Caco-2 (cell line): Measurements from ENCODE around the gene PKD1L1. TPM values are rescaled to one million over a fixed set of nuclear protein-coding genes. Genes with fewer than 3 reads are reported as not detected.

ENCODE experiments used
- BruUV-seq: library from RNA; stranded (reverse); fragments of 400-500 nt; replicated peaks from 2 replicates; lab custom pipeline; 2021; lab: Mats Ljungman, UMichigan
- CTCF ChIA-PET: fragments of 300-600 bp; sonication (Branson Sonifier 250); formaldehyde crosslinking; loops from one replicate; lab custom pipeline; 2022; ENCODE audit warnings: antibody characterized with exemption; lab: Charles Lee
- POLR2A ChIA-PET: fragments of 300-600 bp; sonication (Branson Sonifier 250); formaldehyde crosslinking; loops from one replicate; lab custom pipeline; 2022; ENCODE audit warnings: antibody characterized with exemption; lab: Charles Lee
- DNase-seq, 2 experiments: peaks; one replicate each; pipeline versions ENCODE4 v3.0.0 to v3.0.0-alpha.2; 2020 to 2022
- H3K27me3 ChIP-seq: replicated peaks from 2 replicates; pipeline ENCODE4 v1.6.0; 2011; ENCODE audit warnings: low read length; ENCODE audit not compliant: control insufficient read depth, insufficient read depth
- H3K36me3 ChIP-seq: 2 replicates; pipeline ENCODE4 v1.5.1; 2011; ENCODE audit warnings: low read length; ENCODE audit not compliant: control insufficient read depth, insufficient read depth
- H3K4me1 ChIP-seq: fragments of 250-450 bp; sonication (Bioruptor Pico); 2 replicates; pipeline ENCODE4 v1.5.1; 2020; ENCODE audit warnings: mild to moderate bottlenecking
- H3K4me3 ChIP-seq: 2 replicates; pipeline ENCODE4 v1.5.1; 2011; ENCODE audit warnings: low read depth, mild to moderate bottlenecking, control low read depth, low read length
- H3K9me3 ChIP-seq: fragments of 250-450 bp; sonication (Bioruptor Pico); 2 replicates; pipeline ENCODE4 v1.5.1; 2020; ENCODE audit warnings: mild to moderate bottlenecking, moderate library complexity
- H3K27ac Mint-ChIP-seq: one replicate; pipeline ENCODE4 v1.8.0; 2022; ENCODE audit warnings: mixed read lengths; ENCODE audit not compliant: unreplicated experiment
- H3K27me3 Mint-ChIP-seq: one replicate; pipeline ENCODE4 v1.8.0; 2022; ENCODE audit warnings: mixed read lengths; ENCODE audit not compliant: insufficient read depth, unreplicated experiment
- H3K36me3 Mint-ChIP-seq: one replicate; pipeline ENCODE4 v1.8.0; 2022; ENCODE audit warnings: mild to moderate bottlenecking, mixed read lengths; ENCODE audit not compliant: insufficient read depth, unreplicated experiment
- H3K4me1 Mint-ChIP-seq: one replicate; pipeline ENCODE4 v1.8.0; 2022; ENCODE audit warnings: low read depth, mixed read lengths; ENCODE audit not compliant: unreplicated experiment
- H3K4me3 Mint-ChIP-seq: one replicate; pipeline ENCODE4 v1.8.0; 2022; ENCODE audit warnings: mild to moderate bottlenecking, moderate library complexity, mixed read lengths; ENCODE audit not compliant: unreplicated experiment
- H3K9me3 Mint-ChIP-seq: one replicate; pipeline ENCODE4 v1.8.0; 2022; ENCODE audit warnings: mixed read lengths; ENCODE audit not compliant: unreplicated experiment
- intact Hi-C: fragments of 100-400 bp; cut with micrococcal nuclease; formaldehyde crosslinking; loops from one replicate; pipeline ENCODE4 v1.10.0; 2022; ENCODE audit not compliant: unreplicated experiment
- total RNA-seq: library from RNA; stranded (reverse); gene quantifications from 2 replicates; pipeline ENCODE4 v1.2.3, GENCODE V29; 2022
- TF ChIP-seq, protein P1 (sequence below), 2 experiments: fragments of 200-600 bp in 1 of 2; IDR thresholded peaks; 1 replicate in 1 of 2; 2 replicates in 1 of 2; pipeline versions ENCODE4 v1.5.1 to v1.8.0; 2011 to 2022; ENCODE audit warnings: antibody characterized with exemption in 1 of 2, control low read depth in 1 of 2, inconsistent platforms in 1 of 2, low read depth in 1 of 2, low read length in 1 of 2, mild to moderate bottlenecking in 1 of 2, moderate library complexity in 1 of 2; ENCODE audit not compliant: insufficient read depth in 1 of 2, severe bottlenecking in 1 of 2, unreplicated experiment in 1 of 2

PKD1L1 gene
- total RNA-seq, 1 experiment from 2014 or later = 0.25 TPM

DNA sequence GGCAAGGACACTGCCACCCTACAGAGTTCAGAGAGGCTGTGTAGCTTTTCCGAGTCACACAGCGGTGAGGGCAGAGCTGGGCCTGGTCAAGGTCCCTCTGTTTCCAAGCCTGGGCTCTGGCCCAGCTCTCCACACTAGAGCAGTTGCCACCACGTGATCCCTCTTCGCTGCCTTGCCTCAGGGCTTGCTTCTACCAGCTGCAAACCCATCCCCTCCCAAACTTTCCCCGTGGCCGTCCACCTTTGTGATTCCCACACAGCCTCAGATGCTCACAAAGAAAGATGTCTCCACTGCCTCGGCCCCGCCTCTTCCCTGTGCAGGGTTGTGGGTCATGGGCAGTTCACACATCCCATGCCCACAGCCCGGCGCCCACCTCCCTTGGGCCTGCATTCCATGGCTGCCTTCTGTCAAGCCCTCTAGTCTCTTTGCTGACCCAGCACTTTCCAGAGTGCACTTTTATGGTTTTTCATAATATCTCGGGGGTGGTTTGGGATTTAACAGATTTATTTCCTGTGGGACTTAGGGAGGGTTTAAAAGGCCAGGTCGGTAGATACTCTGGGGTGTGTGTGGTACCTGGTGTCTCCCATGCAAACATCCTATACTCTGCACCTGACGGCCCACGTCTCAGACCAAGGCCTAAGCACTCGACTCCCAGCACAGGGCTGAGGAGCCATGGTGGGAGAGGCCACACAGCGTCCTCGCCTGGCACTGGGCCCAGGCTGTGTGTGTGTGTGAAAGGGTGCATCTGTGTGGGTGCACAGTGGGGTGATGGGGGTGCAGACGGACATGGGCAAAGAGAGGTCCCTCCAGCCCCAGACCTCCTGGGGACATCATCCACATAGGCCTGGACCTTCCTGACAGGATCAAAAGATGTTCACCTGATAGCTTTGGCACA lies 59.6 kb downstream of the PKD1L1 start:
- TF ChIP-seq, protein P1, sequence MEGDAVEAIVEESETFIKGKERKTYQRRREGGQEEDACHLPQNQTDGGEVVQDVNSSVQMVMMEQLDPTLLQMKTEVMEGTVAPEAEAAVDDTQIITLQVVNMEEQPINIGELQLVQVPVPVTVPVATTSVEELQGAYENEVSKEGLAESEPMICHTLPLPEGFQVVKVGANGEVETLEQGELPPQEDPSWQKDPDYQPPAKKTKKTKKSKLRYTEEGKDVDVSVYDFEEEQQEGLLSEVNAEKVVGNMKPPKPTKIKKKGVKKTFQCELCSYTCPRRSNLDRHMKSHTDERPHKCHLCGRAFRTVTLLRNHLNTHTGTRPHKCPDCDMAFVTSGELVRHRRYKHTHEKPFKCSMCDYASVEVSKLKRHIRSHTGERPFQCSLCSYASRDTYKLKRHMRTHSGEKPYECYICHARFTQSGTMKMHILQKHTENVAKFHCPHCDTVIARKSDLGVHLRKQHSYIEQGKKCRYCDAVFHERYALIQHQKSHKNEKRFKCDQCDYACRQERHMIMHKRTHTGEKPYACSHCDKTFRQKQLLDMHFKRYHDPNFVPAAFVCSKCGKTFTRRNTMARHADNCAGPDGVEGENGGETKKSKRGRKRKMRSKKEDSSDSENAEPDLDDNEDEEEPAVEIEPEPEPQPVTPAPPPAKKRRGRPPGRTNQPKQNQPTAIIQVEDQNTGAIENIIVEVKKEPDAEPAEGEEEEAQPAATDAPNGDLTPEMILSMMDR (IDR thresholded peaks at IDR 0.05; ENCODE audit: insufficient read depth in 1 of 2, low read depth in 1 of 2, low read length in 1 of 2, severe bottlenecking in 1 of 2, unreplicated experiment in 1 of 2) = no peak
- Histone ChIP-seq H3K36me3 (no peaks in the 10 kb centered on the region), H3K9me3 (no peaks in the 10 kb centered on the region), H3K4me3 (no peak overlapping the region), H3K4me1 (no peaks in the 10 kb centered on the region), H3K27me3 (peaks cover 4% of the 10 kb centered on the region)
- Mint-ChIP-seq H3K36me3 (no peaks in the 10 kb centered on the region), H3K27me3 (no peaks in the 10 kb centered on the region), H3K4me3 (no peak overlapping the region), H3K4me1 (peaks cover 5% of the 10 kb centered on the region), H3K27ac (no peak overlapping the region), H3K9me3 (no peaks in the 10 kb centered on the region)
- DNase-seq = no peak
- BruUV-seq = no TSS peak
- intact Hi-C loops = no loop called here
- ChIA-PET POLR2A (no interaction called here), CTCF (no interaction called here)

DNA sequence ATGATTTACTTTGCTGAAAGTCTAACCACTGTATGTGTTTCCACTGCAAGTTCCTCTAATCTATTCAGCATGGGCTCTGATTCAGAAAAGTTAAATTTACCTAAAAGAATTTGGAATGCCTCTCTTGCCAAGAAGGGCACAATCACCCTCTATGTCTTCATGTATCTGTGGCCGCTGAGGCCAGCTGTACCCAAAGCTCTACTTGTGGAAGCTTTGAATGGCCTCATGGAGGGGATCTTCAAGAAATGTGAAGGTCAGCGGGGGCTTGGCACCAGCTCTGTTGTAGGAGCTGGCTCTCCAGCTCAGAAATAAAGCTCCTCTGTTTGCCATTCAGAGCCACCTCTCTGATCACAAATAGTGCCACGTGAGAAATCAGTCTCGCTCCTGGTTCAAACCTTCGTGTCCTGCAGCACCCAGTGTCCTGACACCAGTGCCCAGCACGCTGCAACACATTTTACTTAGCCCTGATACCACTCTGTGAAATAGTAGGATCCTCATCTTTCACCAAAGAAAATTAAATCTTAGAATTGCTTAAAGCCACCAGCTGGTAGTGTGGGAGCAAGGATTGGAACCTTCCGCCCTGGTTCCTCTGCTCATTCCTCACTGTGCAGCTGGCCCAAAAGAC lies 61.1 kb downstream of the PKD1L1 start:
- no peaks in the 10 kb centered on the region for H3K36me3 Mint-ChIP-seq
- no TSS peak for BruUV-seq
- Histone ChIP-seq H3K27me3 (peaks cover 4% of the 10 kb centered on the region), H3K4me3 (no peak overlapping the region), H3K9me3 (no peaks in the 10 kb centered on the region), H3K36me3 (no peaks in the 10 kb centered on the region), H3K4me1 (no peaks in the 10 kb centered on the region)
- ChIA-PET CTCF (no interaction called here), POLR2A (no interaction called here)
- no peak overlapping the region for H3K4me3 Mint-ChIP-seq
- no peak for DNase-seq
- peaks cover 5% of the 10 kb centered on the region for H3K4me1 Mint-ChIP-seq
- TF ChIP-seq, protein P1 (IDR thresholded peaks at IDR 0.05; ENCODE audit: insufficient read depth in 1 of 2, low read depth in 1 of 2, low read length in 1 of 2, severe bottlenecking in 1 of 2, unreplicated experiment in 1 of 2) = no peak
- no peaks in the 10 kb centered on the region for H3K27me3 Mint-ChIP-seq
- H3K9me3 Mint-ChIP-seq = no peaks in the 10 kb centered on the region
- H3K27ac Mint-ChIP-seq = no peak overlapping the region
- intact Hi-C loops = no loop called here

DNA sequence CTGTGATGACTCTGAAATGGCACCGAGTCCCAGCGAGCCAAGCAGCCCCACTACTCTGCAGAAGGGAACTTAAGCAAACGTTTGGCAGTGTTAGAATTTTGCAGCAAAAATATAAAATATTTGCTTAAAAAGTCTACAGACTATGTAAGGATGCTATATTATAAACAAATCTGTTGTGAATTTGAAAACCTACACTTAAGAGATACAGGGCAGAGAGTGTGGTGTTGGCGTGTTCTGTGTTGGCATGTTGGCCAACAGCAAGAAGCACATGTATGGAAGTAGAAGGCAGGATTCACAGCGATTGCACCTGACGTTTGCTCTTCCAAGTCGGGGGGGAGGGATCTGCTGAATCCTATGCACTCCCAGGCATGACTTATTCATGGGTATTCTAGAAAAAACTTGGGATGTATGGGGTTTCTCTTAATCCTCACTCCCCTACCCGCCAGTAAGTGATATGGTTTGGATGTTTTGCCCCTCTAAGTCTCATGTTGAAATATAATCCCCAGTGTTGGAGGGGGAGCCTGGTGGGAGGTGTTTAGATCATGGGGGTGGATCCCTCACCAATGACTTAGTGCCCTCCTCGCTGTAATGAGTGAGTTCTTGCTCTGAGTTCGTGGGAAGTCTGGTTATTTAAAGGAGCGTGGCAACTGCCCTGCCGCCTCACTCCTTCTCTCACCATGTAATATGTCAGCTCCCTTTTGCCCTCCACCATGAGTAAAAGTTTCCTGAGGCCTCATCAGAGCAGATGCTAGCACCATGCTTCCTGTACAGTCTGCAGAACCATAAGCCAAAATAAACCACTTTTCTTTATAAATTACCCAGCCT lies 62.1 kb downstream of the PKD1L1 start:
- Mint-ChIP-seq H3K4me1 (peaks cover 4% of the 10 kb centered on the region), H3K27me3 (peaks cover under 1% of the 10 kb centered on the region), H3K9me3 (no peaks in the 10 kb centered on the region), H3K4me3 (no peak overlapping the region), H3K27ac (no peak overlapping the region), H3K36me3 (no peaks in the 10 kb centered on the region)
- ChIA-PET CTCF (no interaction called here), POLR2A (no interaction called here)
- Histone ChIP-seq H3K27me3 (peaks cover 4% of the 10 kb centered on the region), H3K9me3 (no peaks in the 10 kb centered on the region), H3K36me3 (no peaks in the 10 kb centered on the region), H3K4me1 (no peaks in the 10 kb centered on the region), H3K4me3 (no peak overlapping the region)
- intact Hi-C loops = no loop called here
- no peak for DNase-seq
- TF ChIP-seq, protein P1 (IDR thresholded peaks at IDR 0.05; ENCODE audit: insufficient read depth in 1 of 2, low read depth in 1 of 2, low read length in 1 of 2, severe bottlenecking in 1 of 2, unreplicated experiment in 1 of 2) = no peak
- no TSS peak for BruUV-seq
